ENCODE results near the gene HBP1.
"Not testable (repeated sequence)": the region's sequence is repeated elsewhere in the genome, so short reads cannot be mapped to it uniquely, and the experiment has no call there.

The HBP1 gene

GRCh38 chr7:107220356-107220755 is 51.6 kb downstream of the HBP1 start:
- Histone ChIP-seq H3K27ac (ENCODE audit: low read depth, low read length) (no peak overlapping the region), H3K9me2 (replicated peaks; ENCODE audit: insufficient read depth, low read length) (no peaks in the 10 kb centered on the region), H3K9me3 (ENCODE audit: insufficient read depth, low read length) (no peaks in the 10 kb centered on the region), H3K9ac (ENCODE audit: low read length) (no peak overlapping the region), H3K4me2 (ENCODE audit: low read depth, low read length, poor library complexity, severe bottlenecking) (no peak overlapping the region), H3K79me2 (ENCODE audit: insufficient read depth, low read length) (no peaks in the 10 kb centered on the region), H2AFZ (ENCODE audit: low read depth, low read length, severe bottlenecking) (no peak overlapping the region), H3K4me3 (ENCODE audit: insufficient read depth, low read length, poor library complexity, severe bottlenecking) (no peak overlapping the region), H3K27me3 (ENCODE audit: low read length) (no peaks in the 10 kb centered on the region), H4K20me1 (ENCODE audit: low read depth, low read length) (no peaks in the 10 kb centered on the region), H3K36me3 (ENCODE audit: low read length) (no peaks in the 10 kb centered on the region), H3F3A (ENCODE audit: insufficient read depth) (no peaks in the 10 kb centered on the region)
- TF ChIP-seq EZH2phosphoT487 (conservative IDR thresholded peaks at IDR 0.05; ENCODE audit: low read length) (no peak), CTCF (IDR thresholded peaks at IDR 0.05; ENCODE audit: insufficient read depth, low read length, poor library complexity, severe bottlenecking) (no peak)

GRCh38 chr7:107220806-107221205 is 52.0 kb downstream of the HBP1 start:
- not testable (repeated sequence) for H3K9me2 ChIP-seq (replicated peaks; ENCODE audit: insufficient read depth, low read length); H3F3A ChIP-seq (ENCODE audit: insufficient read depth); H3K9ac ChIP-seq (ENCODE audit: low read length); H3K27ac ChIP-seq (ENCODE audit: low read depth, low read length); H3K79me2 ChIP-seq (ENCODE audit: insufficient read depth, low read length); H3K4me3 ChIP-seq (ENCODE audit: insufficient read depth, low read length, poor library complexity, severe bottlenecking); H3K27me3 ChIP-seq (ENCODE audit: low read length); H3K36me3 ChIP-seq (ENCODE audit: low read length); H4K20me1 ChIP-seq (ENCODE audit: low read depth, low read length); H3K4me2 ChIP-seq (ENCODE audit: low read depth, low read length, poor library complexity, severe bottlenecking); H3K9me3 ChIP-seq (ENCODE audit: insufficient read depth, low read length); H2AFZ ChIP-seq (ENCODE audit: low read depth, low read length, severe bottlenecking)

- Histone ChIP-seq H3K9me2 (replicated peaks; ENCODE audit: insufficient read depth, low read length) (no peaks in the 10 kb centered on the region), H3K36me3 (ENCODE audit: low read length) (no peaks in the 10 kb centered on the region), H3K4me2 (ENCODE audit: low read depth, low read length, poor library complexity, severe bottlenecking) (no peak overlapping the region), H3K27me3 (ENCODE audit: low read length) (no peaks in the 10 kb centered on the region), H3K9me3 (ENCODE audit: insufficient read depth, low read length) (no peaks in the 10 kb centered on the region), H4K20me1 (ENCODE audit: low read depth, low read length) (no peaks in the 10 kb centered on the region), H3K27ac (ENCODE audit: low read depth, low read length) (no peak overlapping the region), H3F3A (ENCODE audit: insufficient read depth) (no peaks in the 10 kb centered on the region), H3K4me3 (ENCODE audit: insufficient read depth, low read length, poor library complexity, severe bottlenecking) (no peak overlapping the region), H2AFZ (ENCODE audit: low read depth, low read length, severe bottlenecking) (no peak overlapping the region), H3K9ac (ENCODE audit: low read length) (no peak overlapping the region), H3K79me2 (ENCODE audit: insufficient read depth, low read length) (no peaks in the 10 kb centered on the region)
- TF ChIP-seq CTCF (IDR thresholded peaks at IDR 0.05; ENCODE audit: insufficient read depth, low read length, poor library complexity, severe bottlenecking) (no peak), EZH2phosphoT487 (conservative IDR thresholded peaks at IDR 0.05; ENCODE audit: low read length) (no peak)
Measured at GRCh38 chr7:107224374-107225223, 55.8 kb downstream of the HBP1 start.

GRCh38 chr7:107228291-107228690 is 59.5 kb downstream of the HBP1 start:
- no peaks in the 10 kb centered on the region for H3K9me3 ChIP-seq (ENCODE audit: insufficient read depth, low read length)
- no peak overlapping the region for H3K9ac ChIP-seq (ENCODE audit: low read length)
- H2AFZ ChIP-seq (ENCODE audit: low read depth, low read length, severe bottlenecking) = no peak overlapping the region
- no peaks in the 10 kb centered on the region for H3K79me2 ChIP-seq (ENCODE audit: insufficient read depth, low read length)
- TF ChIP-seq EZH2phosphoT487 (conservative IDR thresholded peaks at IDR 0.05; ENCODE audit: low read length) (no peak), CTCF (IDR thresholded peaks at IDR 0.05; ENCODE audit: insufficient read depth, low read length, poor library complexity, severe bottlenecking) (no peak)
- no peaks in the 10 kb centered on the region for H3K27me3 ChIP-seq (ENCODE audit: low read length)
- no peaks in the 10 kb centered on the region for H3F3A ChIP-seq (ENCODE audit: insufficient read depth)
- no peak overlapping the region for H3K4me3 ChIP-seq (ENCODE audit: insufficient read depth, low read length, poor library complexity, severe bottlenecking)
- H3K4me2 ChIP-seq (ENCODE audit: low read depth, low read length, poor library complexity, severe bottlenecking) = no peak overlapping the region
- H3K27ac ChIP-seq (ENCODE audit: low read depth, low read length) = no peak overlapping the region
- no peaks in the 10 kb centered on the region for H3K9me2 ChIP-seq (replicated peaks; ENCODE audit: insufficient read depth, low read length)
- no peaks in the 10 kb centered on the region for H4K20me1 ChIP-seq (ENCODE audit: low read depth, low read length)
- no peaks in the 10 kb centered on the region for H3K36me3 ChIP-seq (ENCODE audit: low read length)

All from SU-DHL-6 (cell line).